GM10266 (cell line): ENCODE measurements around the gene TMTC2.

Source experiments
- DNase-seq: peaks from one replicate; pipeline ENCODE4 v3.0.0; 2012; ENCODE audit errors: extremely low spot score
- TF ChIP-seq, protein P1 (sequence below): IDR thresholded peaks from 2 replicates; pipeline ENCODE4 v1.5.1; 2012; ENCODE audit warnings: mild to moderate bottlenecking, low read depth; ENCODE audit not compliant: control insufficient read depth, insufficient read depth; ENCODE audit errors: missing control alignments

The TMTC2 gene

DNA sequence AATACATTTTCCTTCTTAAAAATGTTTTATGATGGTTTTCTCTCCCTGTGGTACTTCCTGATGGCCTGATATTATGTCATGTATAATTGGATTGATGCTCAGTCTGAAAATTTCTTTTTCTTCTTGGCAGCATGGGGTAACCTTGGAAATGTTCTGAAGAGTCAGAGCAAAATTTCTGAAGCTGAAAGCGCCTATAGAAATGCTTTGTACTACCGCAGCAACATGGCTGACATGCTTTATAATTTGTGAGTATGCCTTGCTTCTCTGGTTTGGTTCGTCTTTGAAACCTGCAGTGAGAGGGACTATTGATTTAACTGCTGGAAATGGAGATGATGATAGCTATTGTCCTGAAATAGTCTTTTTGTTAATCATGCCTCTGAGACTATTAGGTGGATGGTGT is 243.6 kb downstream of the TMTC2 start:
- TF ChIP-seq, protein P1, sequence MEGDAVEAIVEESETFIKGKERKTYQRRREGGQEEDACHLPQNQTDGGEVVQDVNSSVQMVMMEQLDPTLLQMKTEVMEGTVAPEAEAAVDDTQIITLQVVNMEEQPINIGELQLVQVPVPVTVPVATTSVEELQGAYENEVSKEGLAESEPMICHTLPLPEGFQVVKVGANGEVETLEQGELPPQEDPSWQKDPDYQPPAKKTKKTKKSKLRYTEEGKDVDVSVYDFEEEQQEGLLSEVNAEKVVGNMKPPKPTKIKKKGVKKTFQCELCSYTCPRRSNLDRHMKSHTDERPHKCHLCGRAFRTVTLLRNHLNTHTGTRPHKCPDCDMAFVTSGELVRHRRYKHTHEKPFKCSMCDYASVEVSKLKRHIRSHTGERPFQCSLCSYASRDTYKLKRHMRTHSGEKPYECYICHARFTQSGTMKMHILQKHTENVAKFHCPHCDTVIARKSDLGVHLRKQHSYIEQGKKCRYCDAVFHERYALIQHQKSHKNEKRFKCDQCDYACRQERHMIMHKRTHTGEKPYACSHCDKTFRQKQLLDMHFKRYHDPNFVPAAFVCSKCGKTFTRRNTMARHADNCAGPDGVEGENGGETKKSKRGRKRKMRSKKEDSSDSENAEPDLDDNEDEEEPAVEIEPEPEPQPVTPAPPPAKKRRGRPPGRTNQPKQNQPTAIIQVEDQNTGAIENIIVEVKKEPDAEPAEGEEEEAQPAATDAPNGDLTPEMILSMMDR, result no peak
- DNase-seq, result no peak

DNA sequence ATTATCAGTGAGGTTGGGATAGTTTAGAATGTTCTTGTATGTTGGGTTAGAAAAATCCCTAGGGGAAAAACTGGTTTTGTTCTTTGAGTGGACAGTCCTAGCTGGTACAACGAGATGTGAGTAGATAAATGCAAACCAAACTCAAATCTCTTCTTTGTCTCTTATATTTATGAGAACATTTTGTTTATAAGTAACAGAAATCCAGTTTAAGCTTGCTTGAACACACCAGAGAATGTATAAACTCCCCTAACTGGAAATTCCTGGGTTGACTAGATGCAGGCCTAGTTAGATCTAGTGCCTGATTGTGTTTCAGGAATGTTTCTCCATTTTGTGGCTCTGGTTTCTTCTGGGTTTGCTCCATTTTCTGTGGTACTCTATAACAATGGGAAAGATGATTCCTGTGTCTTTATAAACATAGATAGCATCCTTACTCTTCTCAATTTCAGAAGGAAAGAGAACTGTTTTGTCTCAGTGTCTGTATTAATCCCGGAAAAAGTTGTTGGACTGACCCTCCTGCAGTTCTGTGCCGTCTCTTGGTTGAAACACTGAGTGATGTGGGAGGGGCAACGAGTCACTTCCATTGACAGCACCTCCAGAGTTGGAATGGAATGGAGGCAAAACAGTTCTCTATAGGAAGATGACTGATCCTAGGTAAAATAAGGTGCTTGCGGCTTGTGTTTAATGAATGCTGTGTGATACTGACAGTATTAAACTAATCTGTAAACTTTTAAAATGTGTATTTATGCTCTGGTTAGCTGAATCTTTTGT is 244.8 kb downstream of the TMTC2 start:
- DNase-seq, result no peak
- TF ChIP-seq, protein P1, result no peak

DNA sequence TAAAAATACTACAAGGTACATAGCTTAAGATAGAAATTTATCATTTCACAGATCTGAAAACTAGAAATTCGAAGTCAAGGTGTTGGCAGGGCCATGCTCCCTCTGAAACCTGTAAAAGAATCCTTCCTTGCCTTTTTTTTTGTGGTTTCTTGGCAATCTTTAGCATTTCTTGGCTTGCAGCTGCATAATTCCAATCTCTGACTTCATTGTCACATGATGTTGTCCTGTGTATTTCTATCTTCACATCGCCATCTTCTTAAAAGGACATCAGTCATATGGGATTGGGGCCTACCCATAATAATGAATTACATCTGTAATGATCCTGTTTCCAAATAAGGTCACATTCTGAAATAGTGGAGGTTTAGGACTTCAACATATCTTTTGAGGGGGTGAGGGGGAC is 250.4 kb downstream of the TMTC2 start:
- no peak for DNase-seq
- TF ChIP-seq, protein P1, result no peak

DNA sequence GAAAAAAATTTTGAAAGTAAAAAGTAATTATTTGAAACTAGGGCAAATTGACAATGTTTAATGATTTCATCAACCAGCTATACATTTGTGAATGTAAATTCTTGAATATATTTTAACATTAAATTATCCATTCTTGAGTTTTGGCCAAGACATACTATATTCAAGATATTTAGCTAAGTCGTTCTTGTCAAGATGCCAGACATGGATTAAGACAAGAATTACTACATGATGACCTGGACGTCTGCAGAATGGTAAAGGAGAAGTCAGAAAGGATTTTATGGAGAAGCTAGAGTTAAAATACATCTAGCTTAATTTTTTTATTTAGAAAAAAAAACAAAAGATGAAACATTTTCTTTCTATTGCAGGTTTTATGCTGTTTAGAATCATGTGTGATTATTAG is 255.8 kb downstream of the TMTC2 start:
- TF ChIP-seq, protein P1, result no peak
- DNase-seq, result no peak

DNA sequence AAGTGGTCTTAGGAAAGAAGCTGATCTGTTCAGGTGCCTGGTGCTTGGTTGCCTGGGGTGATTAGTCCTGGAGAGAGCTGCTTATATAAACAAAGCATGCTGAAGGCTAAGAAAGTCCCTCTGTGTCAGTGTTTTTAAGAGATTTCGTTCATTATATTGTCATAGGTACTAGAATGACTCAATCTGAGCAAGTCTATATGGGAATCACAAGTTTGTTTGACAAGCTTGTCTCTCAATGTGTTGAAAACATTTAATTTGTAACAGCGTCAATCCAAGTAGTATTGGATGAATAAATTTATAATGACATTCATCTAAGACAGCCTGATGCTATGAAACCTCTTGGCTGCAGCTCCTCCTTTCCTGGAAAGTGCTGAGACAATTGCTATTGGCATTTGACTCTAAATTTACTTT is 256.3 kb downstream of the TMTC2 start:
- TF ChIP-seq, protein P1, result no peak
- DNase-seq, result no peak

DNA sequence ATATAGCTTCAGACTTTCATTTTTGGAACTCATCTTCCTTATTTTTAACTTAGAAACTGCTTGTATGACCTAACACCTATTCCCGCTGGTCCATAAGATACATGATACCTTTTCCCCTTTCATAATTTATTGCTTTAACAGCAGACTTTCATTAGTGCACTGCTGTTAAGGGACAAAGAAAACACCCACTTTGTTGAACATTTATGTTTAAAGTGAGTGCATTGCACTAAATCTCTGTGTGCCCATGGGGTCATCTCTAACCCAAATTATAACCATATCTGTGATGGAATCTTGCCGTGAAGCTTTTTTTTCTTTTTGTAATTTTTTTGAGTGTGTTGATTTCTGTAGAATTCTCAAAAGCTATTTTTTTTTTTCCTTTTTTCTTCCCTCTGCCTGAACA is 261.8 kb downstream of the TMTC2 start:
- DNase-seq, result no peak
- TF ChIP-seq, protein P1, result no peak

DNA sequence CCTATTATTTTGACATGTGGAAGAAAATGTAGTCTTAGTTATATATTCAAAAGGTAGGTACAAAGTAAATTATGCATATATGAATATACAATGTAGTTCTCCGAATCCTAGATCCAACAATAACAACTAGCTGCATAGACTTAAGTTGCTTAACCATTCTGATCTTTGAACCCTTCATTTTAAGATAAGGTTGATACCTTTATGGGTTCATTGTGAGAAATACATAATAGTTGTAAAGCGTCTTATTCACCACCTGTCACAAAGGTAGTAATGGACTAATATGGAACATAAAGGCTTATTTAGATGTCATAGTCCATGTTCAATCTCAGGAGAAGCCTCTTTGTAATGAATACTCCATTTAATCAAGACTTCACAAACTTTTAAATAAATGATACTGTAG is 263.6 kb downstream of the TMTC2 start:
- no peak for DNase-seq
- TF ChIP-seq, protein P1, result no peak
